Brain microvascular endothelial cell (primary cell): ENCODE results near the gene MTCL1.

Source experiments
- DNase-seq: peaks from one replicate; pipeline ENCODE4 v3.0.0-alpha.2; 2020
- H3K27ac ChIP-seq: fragments of 250-450 bp; sonication (Bioruptor Pico); 2 replicates; pipeline ENCODE4 v1.5.1; 2020; ENCODE audit warnings: mild to moderate bottlenecking, moderate library complexity
- H3K27me3 ChIP-seq: fragments of 250-450 bp; sonication (Bioruptor Pico); replicated peaks from 2 replicates; pipeline ENCODE4 v1.5.1; 2020; ENCODE audit warnings: mild to moderate bottlenecking
- H3K36me3 ChIP-seq: fragments of 250-450 bp; sonication (Bioruptor Pico); replicated peaks from 2 replicates; pipeline ENCODE4 v1.5.1; 2020; ENCODE audit warnings: mild to moderate bottlenecking
- H3K4me3 ChIP-seq: 2 replicates; pipeline ENCODE4 v1.5.1; 2011; ENCODE audit warnings: low read depth, mild to moderate bottlenecking, control low read depth, low read length, moderate library complexity
- in situ Hi-C: cut with HindIII; loops from 2 replicates; pipeline ENCODE4 v1.10.0; 2017; ENCODE audit warnings: low sequenced_read_pairs, low pct_ligation_motif_present
- TF ChIP-seq, protein P1 (sequence below): IDR thresholded peaks from 2 replicates; pipeline ENCODE4 v1.5.1; 2011; ENCODE audit warnings: low read depth, mild to moderate bottlenecking, moderate library complexity, low read length, control low read depth, inconsistent platforms; ENCODE audit errors: missing control alignments

The MTCL1 gene

DNA sequence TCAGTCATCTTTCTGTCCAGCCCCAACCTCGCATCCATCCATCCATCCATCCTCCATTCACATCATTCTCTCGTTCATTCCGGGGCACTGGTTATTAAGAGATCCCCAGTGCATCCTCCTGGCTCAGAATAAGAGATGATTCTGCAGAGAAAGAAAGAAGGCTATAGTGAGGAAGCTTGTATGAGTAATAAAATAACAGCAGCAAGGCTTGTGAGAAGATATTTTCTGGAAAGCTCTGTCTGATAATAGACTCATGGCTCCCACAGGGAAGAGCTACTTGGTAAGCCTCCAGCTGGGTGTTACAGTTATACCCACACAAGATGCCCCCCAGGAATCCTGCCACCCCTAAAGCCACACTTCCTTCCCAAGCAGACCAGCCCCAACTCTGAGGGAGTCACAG lies 143.2 kb downstream of the MTCL1 start:
- H3K4me3 ChIP-seq: no peak overlapping the region
- no peaks in the 10 kb centered on the region for H3K27me3 ChIP-seq
- in situ Hi-C loops: no loop called here
- no peak overlapping the region for H3K27ac ChIP-seq
- DNase-seq: no peak
- H3K36me3 ChIP-seq: no peaks in the 10 kb centered on the region
- TF ChIP-seq, protein P1, sequence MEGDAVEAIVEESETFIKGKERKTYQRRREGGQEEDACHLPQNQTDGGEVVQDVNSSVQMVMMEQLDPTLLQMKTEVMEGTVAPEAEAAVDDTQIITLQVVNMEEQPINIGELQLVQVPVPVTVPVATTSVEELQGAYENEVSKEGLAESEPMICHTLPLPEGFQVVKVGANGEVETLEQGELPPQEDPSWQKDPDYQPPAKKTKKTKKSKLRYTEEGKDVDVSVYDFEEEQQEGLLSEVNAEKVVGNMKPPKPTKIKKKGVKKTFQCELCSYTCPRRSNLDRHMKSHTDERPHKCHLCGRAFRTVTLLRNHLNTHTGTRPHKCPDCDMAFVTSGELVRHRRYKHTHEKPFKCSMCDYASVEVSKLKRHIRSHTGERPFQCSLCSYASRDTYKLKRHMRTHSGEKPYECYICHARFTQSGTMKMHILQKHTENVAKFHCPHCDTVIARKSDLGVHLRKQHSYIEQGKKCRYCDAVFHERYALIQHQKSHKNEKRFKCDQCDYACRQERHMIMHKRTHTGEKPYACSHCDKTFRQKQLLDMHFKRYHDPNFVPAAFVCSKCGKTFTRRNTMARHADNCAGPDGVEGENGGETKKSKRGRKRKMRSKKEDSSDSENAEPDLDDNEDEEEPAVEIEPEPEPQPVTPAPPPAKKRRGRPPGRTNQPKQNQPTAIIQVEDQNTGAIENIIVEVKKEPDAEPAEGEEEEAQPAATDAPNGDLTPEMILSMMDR: no peak

DNA sequence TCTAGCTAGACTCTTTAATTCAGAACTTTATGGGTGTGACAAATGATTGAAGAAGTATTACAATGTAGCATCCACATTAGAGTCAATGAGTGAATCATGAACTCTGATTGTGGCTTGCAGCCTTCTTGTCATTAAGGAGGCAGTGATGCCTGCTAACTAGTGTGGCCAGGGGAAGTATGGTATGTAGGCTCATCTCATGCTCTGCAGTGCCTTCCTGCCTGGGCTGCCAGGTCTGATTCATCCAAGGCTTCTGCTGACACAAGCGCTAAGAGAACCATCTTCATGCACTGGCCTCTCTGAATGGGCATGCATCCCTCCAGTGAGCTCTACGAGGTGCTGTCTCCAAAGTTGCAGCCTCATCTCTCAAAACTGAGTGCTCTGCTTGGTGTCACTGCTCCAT lies 144.3 kb downstream of the MTCL1 start:
- DNase-seq: no peak

DNA sequence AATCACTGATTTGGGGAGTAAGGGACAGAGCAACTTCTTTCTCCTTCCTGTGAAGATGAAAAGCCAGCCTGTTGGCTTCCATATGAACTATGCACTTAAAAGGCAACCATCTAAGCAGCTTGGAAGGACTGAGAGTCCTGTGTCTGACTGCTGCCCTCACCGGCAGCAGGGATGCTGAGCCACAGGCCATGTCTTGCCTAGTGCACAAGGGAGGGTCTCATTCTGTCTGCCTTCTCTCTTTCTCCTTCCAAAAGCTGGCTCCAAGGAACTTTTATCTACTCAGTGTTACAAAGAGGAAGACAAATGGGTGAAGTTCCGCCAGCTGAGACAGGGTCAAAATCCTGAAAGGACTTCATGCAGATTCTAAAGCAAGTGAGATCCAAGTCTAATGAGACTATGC lies 146.3 kb downstream of the MTCL1 start:
- Histone ChIP-seq H3K27me3 (no peaks in the 10 kb centered on the region), H3K27ac (no peak overlapping the region), H3K36me3 (no peaks in the 10 kb centered on the region), H3K4me3 (no peak overlapping the region)
- in situ Hi-C loops: no loop called here
- DNase-seq: no peak
- TF ChIP-seq, protein P1: no peak

More for the DNA sequence above, 144.3 kb downstream of the MTCL1 start:
- TF ChIP-seq, protein P1: no peak
- H3K4me3 ChIP-seq: no peak overlapping the region
- in situ Hi-C loops: no loop called here
- no peak overlapping the region for H3K27ac ChIP-seq
- H3K27me3 ChIP-seq: no peaks in the 10 kb centered on the region
- H3K36me3 ChIP-seq: no peaks in the 10 kb centered on the region

DNA sequence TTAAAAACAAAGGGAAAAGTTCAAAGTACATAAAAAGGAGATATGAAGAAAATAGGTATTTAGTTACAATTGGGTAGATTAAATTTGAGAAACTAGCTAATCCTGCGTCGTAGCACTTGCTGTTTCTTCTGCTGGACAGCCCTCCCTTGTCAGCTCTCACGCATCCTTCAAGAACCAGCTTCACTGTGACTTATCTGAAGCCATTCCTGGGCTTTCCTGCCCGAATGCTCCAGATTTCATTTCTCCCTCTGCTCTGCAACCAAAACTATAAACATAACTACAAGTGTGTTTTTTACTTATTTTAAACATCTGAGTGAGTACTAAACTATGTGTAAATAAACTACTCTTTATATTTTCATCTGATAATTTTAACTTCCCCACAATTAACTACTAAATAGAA lies 149.2 kb downstream of the MTCL1 start:
- no peak overlapping the region for H3K27ac ChIP-seq

DNA sequence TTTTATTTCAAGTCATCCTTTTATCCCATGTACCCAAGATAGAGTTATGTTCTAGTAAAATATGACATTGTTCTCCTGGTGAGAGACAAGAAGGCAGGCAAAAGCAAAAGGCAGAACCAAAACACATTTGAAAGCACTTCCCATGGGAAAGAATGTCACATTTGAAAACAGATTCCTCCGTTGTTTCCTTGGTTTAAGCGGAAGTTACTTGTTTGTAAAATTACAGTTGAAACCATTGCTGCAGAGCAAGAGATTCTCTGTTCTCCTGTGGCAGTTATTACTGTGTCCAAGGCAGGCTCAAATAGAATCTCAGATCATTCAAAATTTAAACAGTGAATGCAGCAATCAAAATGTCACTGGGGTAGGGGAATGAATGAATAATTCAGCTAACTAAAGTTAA lies 149.6 kb downstream of the MTCL1 start:
- Histone ChIP-seq H3K27me3 (no peaks in the 10 kb centered on the region), H3K27ac (no peak overlapping the region), H3K36me3 (no peaks in the 10 kb centered on the region), H3K4me3 (no peak overlapping the region)
- in situ Hi-C loops: no loop called here
- TF ChIP-seq, protein P1: no peak
- no peak for DNase-seq

More for the DNA sequence above, 149.2 kb downstream of the MTCL1 start:
- TF ChIP-seq, protein P1: no peak
- H3K36me3 ChIP-seq: no peaks in the 10 kb centered on the region
- no peaks in the 10 kb centered on the region for H3K27me3 ChIP-seq
- in situ Hi-C loops: no loop called here
- DNase-seq: no peak
- H3K4me3 ChIP-seq: no peak overlapping the region

DNA sequence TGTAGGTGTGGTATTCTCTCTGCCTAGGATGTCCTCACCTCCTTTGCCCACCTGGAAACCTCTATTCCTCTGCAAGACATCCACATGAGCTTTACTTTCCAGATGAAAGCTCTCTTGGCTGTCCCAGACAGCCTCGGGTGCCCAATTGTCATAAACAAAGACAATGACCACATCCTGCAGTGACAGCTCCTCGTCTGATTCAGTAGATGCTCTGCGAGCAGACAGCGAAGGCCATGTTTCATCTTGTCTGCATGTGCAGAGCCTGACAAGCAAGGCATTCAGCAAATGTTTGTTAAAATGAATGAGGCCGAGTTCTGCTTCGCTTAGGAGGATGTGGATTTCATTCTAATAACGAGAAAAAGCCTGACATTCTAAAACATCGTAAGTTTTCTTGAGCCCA lies 150.9 kb downstream of the MTCL1 start:
- in situ Hi-C loops: no loop called here
- Histone ChIP-seq H3K4me3 (no peak overlapping the region), H3K27ac (no peak overlapping the region), H3K27me3 (no peaks in the 10 kb centered on the region), H3K36me3 (no peaks in the 10 kb centered on the region)
- TF ChIP-seq, protein P1: no peak
- DNase-seq: no peak
